Activated CD4-positive, alpha-beta memory T cell treated with anti-CD3 and anti-CD28 coated beads, Interleukin-2, amount 10 ng/mL, durations not matched to agents 7 days and 5 days (primary cell): Measurements from ENCODE around the gene STK11. TPM values are rescaled to one million over a fixed set of nuclear protein-coding genes. Genes with fewer than 3 reads are reported as not detected.

Experiments used
- CTCF ChIA-PET: fragments of 350-600 bp; sonication (Branson Sonifier 250); formaldehyde crosslinking; loops from one replicate; lab custom pipeline; 2021; ENCODE audit warnings: antibody characterized with exemption, inconsistent platforms; lab: Charles Lee
- POLR2A ChIA-PET: fragments of 350-600 bp; sonication (Branson Sonifier 250); formaldehyde crosslinking; loops from one replicate; lab custom pipeline; 2021; ENCODE audit warnings: antibody characterized with exemption; lab: Charles Lee
- DNase-seq: peaks from one replicate; pipeline ENCODE4 v3.0.0-alpha.2; 2020
- H3K27ac Mint-ChIP-seq: one replicate; pipeline ENCODE4 v1.8.0; 2021; ENCODE audit warnings: mild to moderate bottlenecking, mixed read lengths
- H3K27me3 Mint-ChIP-seq: one replicate; pipeline ENCODE4 v1.8.0; 2021; ENCODE audit warnings: mixed read lengths
- H3K36me3 Mint-ChIP-seq: one replicate; pipeline ENCODE4 v1.8.0; 2021; ENCODE audit warnings: low read depth, mixed read lengths
- H3K4me1 Mint-ChIP-seq: one replicate; pipeline ENCODE4 v1.8.0; 2021; ENCODE audit warnings: mixed read lengths
- H3K4me3 Mint-ChIP-seq: one replicate; pipeline ENCODE4 v1.8.0; 2021; ENCODE audit warnings: mild to moderate bottlenecking, mixed read lengths
- H3K9me3 Mint-ChIP-seq: one replicate; pipeline ENCODE4 v1.8.0; 2021; ENCODE audit warnings: mixed read lengths
- total RNA-seq, 2 experiments: library from RNA; stranded (reverse); gene quantifications; one replicate each; pipeline ENCODE4 v1.2.3, GENCODE V29; 2021

STK11 gene
- total RNA-seq, 2 experiments from 2014 or later, result 84.2 to 85.1 TPM

DNA sequence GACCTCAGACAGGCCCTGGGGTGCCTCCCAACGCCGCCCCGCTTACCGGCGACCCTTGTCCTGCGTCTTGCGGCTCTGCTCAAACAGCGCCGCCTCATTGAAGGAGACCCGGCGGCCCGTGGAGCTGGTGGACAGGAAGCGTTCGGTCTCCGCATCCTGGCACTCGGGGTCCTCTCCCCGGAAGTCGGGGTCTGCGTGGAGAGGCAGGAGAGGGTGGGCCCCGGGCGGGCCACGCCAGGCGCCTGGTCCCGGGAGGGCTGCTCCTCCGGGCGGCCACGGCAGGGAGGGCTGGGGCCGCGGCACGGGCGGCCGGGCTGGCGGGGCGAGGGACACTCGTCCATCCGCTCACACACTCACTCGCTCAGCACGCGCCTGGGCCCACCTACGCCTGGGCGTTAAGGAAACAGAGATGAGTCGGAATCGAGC, 29.4 kb downstream of the STK11 start:
- Mint-ChIP-seq H3K4me3 (no peak overlapping the region), H3K27me3 (peaks cover 17% of the 10 kb centered on the region), H3K4me1 (peaks cover 8% of the 10 kb centered on the region), H3K27ac (no peak overlapping the region), H3K36me3 (no peaks in the 10 kb centered on the region), H3K9me3 (no peaks in the 10 kb centered on the region)
- ChIA-PET POLR2A (no interaction called here), CTCF (no interaction called here)
- no peak for DNase-seq

DNA sequence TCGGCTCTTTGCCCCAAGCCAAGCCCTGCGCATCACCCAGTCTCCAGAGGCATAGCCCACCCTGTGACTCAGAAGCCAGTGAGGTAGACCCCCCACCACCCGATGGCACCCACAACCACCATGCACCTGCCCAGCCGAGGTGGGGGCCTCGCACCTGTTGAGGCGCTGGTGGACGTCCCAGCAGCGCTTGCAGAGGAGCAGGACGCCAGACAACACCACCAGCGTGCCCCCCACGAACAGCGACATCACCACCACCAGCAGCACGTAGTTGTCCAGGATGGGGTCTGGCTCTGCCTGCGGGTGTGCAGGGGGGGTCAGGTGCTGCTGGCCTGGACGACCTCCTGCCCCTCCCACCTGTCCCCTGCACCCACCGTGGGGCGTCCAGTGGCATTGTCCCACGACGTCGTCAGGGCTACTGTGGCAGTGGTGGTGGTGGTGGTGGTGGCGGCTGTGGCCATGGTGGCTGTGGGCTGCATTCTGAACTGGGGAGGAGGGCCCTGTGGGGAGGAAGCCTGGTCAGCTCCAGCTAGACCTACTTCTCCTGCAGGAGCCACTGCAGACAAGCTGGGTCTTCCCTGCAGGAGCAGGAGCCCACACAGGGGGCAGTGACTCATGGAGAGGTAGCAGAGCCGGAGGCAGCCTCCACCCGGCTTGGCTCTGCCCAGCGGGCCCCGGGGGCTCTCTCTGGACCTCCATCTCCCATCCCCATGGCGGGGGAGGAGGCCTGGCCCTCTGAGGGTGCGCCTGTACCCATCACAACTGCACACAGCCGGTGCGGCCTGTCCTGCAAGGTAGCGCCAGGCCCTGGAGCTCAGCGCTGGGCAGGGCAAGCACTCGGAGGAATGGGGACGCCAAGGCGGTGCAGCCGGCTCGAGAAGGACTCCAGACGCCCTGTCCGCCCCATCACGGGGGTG, 30.3 kb downstream of the STK11 start:
- POLR2A ChIA-PET, result interaction anchor here (1.6 kb wide), 1 partner anchor 33 kb away, joined by 9 read pairs; the partner anchor contains the start of gene CIRBP
- no peak overlapping the region for H3K4me3 Mint-ChIP-seq
- no peak for DNase-seq

GRCh38 chr19:1236576-1236975, 31.0 kb downstream of the STK11 start:
- Mint-ChIP-seq H3K36me3 (no peaks in the 10 kb centered on the region), H3K9me3 (no peaks in the 10 kb centered on the region), H3K27me3 (peaks cover 17% of the 10 kb centered on the region), H3K4me1 (peaks cover 19% of the 10 kb centered on the region), H3K4me3 (no peak overlapping the region), H3K27ac (no peak overlapping the region)
- ChIA-PET CTCF (no interaction called here), POLR2A (interaction anchor here (1.6 kb wide), 1 partner anchor 33 kb away, joined by 9 read pairs; the partner anchor contains the start of gene CIRBP)
- DNase-seq, result no peak

More for the DNA sequence above, 30.3 kb downstream of the STK11 start:
- Mint-ChIP-seq H3K9me3 (no peaks in the 10 kb centered on the region), H3K27me3 (peaks cover 17% of the 10 kb centered on the region), H3K36me3 (no peaks in the 10 kb centered on the region), H3K27ac (no peak overlapping the region), H3K4me1 (peaks cover 12% of the 10 kb centered on the region)
- CTCF ChIA-PET, result no interaction called here

DNA sequence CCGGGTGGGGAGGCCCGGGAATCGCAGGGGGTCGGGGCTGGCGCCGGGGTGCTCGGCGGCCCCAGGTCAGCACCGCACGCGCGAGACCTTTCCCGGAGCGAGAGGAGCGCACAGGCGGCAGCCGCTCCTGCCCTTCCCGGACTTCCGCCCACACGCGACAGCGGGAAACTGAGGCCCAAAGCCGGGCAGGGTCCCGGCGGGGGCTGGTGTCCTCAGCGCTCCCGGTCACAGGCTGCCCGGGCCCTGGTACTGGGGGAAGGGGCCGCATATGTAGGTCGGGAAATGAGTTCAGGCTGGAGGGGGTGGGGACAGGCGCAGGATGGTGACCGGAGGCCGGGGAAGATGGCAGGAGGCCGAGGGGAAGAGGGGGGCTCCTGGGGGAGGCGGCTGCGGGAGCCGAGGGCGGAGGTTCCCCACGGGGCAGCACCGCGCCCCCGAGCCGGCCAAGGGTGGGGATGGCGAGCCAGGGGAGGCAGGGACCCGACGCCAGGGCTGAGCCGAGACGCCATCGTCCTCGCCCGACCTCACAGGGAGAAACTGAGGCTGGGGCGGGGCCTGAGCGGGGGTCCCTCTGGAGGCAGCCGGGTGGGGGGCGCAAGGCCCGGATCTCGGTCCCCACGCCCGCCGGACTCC, 31.6 kb downstream of the STK11 start:
- CTCF ChIA-PET, result no interaction called here
- H3K4me3 Mint-ChIP-seq, result no peak overlapping the region

GRCh38 chr19:1237754-1238368, 32.3 kb downstream of the STK11 start, which contains the start of gene CBARP:
Gene CBARP, minus strand, starts transcription at chr19:1238005. Its CDS starts 1,905 bp downstream, at chr19:1236100.
- CTCF ChIA-PET, result no interaction called here
- Mint-ChIP-seq H3K4me1 (peaks cover 29% of the 10 kb centered on the region), H3K4me3 (peak within 1 kb of the TSS; percentile 69), H3K27me3 (peaks cover 17% of the 10 kb centered on the region), H3K36me3 (no peaks in the 10 kb centered on the region), H3K27ac (peak within 1 kb of the TSS; percentile 4), H3K9me3 (no peaks in the 10 kb centered on the region)
- POLR2A ChIA-PET, result interaction anchor here (1.2 to 1.6 kb wide), 3 partner anchors 31 to 170 kb away, joined by 3 to 9 read pairs (median 4); partner anchors contain the start of genes ARHGAP45 and CIRBP
- no peak for DNase-seq

More for the DNA sequence above, 31.6 kb downstream of the STK11 start:
- peaks cover 21% of the 10 kb centered on the region for H3K4me1 Mint-ChIP-seq
- DNase-seq, result no peak
- H3K36me3 Mint-ChIP-seq, result no peaks in the 10 kb centered on the region
- H3K27ac Mint-ChIP-seq, result no peak overlapping the region
- H3K9me3 Mint-ChIP-seq, result no peaks in the 10 kb centered on the region
- peaks cover 17% of the 10 kb centered on the region for H3K27me3 Mint-ChIP-seq
- POLR2A ChIA-PET, result interaction anchor here (1.6 kb wide), 1 partner anchor 32 kb away, joined by 9 read pairs; the partner anchor contains the start of gene CIRBP

GRCh38 chr19:1238369-1239303, 33.1 kb downstream of the STK11 start:
- H3K27ac Mint-ChIP-seq, result peak overlapping the region; percentile 4
- CTCF ChIA-PET, result no interaction called here
- H3K9me3 Mint-ChIP-seq, result no peaks in the 10 kb centered on the region
- POLR2A ChIA-PET, result interaction anchor here (1.2 to 1.6 kb wide), 3 partner anchors 31 to 171 kb away, joined by 3 to 9 read pairs (median 4); partner anchors contain the start of genes ARHGAP45 and CIRBP
- peak overlapping the region; percentile 69 for H3K4me3 Mint-ChIP-seq
- no peak for DNase-seq
- H3K27me3 Mint-ChIP-seq, result peaks cover 17% of the 10 kb centered on the region
- no peaks in the 10 kb centered on the region for H3K36me3 Mint-ChIP-seq
- peaks cover 36% of the 10 kb centered on the region for H3K4me1 Mint-ChIP-seq

DNA sequence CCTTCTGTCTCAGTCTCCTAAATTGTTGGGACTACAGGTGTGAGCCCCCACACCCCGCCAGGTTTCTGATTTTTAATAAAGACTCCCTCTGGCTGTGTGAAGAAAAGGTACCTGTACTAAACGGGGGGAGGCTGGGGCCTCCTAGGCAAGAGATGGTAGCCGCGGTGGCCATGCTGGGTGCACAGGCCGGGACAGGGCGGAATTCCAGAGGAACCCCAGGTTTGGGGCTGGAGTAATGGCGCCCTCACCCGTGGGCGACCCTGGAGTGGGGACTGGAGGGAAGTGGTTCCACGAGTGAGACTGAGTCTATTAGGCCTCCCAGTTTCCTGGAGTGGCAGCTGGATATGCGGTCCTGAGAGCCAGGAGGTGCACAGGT, 33.8 kb downstream of the STK11 start:
- ChIA-PET CTCF (no interaction called here), POLR2A (interaction anchor here (1.6 kb wide), 2 partner anchors 30 to 172 kb away, joined by 4 to 9 read pairs; partner anchors contain the start of genes ARHGAP45 and CIRBP)
- H3K27me3 Mint-ChIP-seq, result peaks cover 17% of the 10 kb centered on the region
- no peaks in the 10 kb centered on the region for H3K9me3 Mint-ChIP-seq
- peak overlapping the region; percentile 32 for H3K4me3 Mint-ChIP-seq
- H3K4me1 Mint-ChIP-seq, result peaks cover 37% of the 10 kb centered on the region
- DNase-seq, result no peak
- H3K27ac Mint-ChIP-seq, result no peak overlapping the region
- H3K36me3 Mint-ChIP-seq, result peaks cover under 1% of the 10 kb centered on the region

DNA sequence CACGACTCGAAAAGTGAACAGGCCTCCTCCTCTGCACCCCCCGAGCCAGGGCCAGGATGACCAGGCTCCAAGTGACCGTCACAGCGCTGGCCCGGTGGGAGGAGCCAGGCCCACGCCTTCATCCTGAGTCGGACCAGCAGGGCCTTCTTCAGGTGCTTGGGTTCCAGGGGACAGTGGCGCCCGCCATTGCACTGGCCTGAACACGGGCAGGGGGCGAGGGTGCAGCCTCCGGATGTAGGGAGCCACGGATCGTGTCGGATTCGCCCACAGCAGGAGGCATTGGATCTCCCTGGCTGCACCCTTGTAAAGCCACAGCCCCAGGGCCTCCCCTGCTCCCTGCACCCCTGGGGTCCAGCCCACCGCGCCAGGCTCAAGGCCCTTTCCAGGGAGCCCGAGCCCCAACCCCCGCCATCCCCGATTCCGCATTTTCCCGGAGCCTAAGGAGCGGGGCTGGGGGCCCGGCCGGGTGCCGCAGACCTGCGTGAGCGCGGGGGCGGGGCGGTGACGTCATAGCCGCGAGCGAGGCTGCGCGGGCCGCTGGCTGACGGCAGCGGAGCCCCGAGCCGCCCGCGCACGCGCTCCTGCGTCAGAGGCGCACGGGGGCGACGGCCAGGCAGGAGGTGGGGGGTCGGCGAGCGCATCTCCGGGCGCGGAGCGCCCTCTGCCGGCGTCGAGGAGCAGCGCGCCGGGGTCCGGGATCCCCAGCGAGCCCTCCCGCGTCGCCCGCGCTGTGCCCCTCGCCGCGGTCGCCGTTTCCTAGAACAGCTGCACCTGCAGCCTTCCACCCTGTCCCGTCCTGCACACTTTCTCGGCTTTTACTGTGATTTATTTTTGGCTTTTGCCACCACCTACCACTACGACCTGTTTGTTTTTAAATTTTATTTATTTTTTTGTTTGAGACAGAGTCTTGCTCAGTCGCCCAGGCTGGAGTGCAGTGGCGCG, 34.5 kb downstream of the STK11 start:
- ChIA-PET POLR2A (interaction anchor here (1.2 to 6.9 kb wide), 5 partner anchors 27 to 165 kb away, joined by 3 to 266 read pairs (median 3); partner anchors contain the start of gene CIRBP), CTCF (interaction anchor here (0.6 to 2.1 kb wide), 9 partner anchors 13 to 376 kb away, joined by 3 to 23 read pairs (median 4); partner anchors contain the start of gene CIRBP)
- Mint-ChIP-seq H3K27ac (no peak overlapping the region), H3K9me3 (no peaks in the 10 kb centered on the region), H3K4me1 (peaks cover 42% of the 10 kb centered on the region), H3K36me3 (peaks cover 2% of the 10 kb centered on the region), H3K4me3 (peak overlapping the region; percentile 47), H3K27me3 (peaks cover 17% of the 10 kb centered on the region)
- DNase-seq, result peak; percentile 90

GRCh38 chr19:1240925-1241324, 35.3 kb downstream of the STK11 start:
- Mint-ChIP-seq H3K27me3 (peaks cover 16% of the 10 kb centered on the region), H3K9me3 (no peaks in the 10 kb centered on the region), H3K36me3 (peaks cover 2% of the 10 kb centered on the region), H3K27ac (peak overlapping the region; percentile 76), H3K4me3 (peak overlapping the region; percentile 82), H3K4me1 (peaks cover 42% of the 10 kb centered on the region)
- no peak for DNase-seq
- CTCF ChIA-PET, result interaction anchor here (0.8 to 2.1 kb wide), 8 partner anchors 12 to 377 kb away, joined by 3 to 23 read pairs (median 5); partner anchors contain the start of gene CIRBP
- POLR2A ChIA-PET, result interaction anchor here (0.7 to 6.9 kb wide), 8 partner anchors 9 to 166 kb away, joined by 3 to 266 read pairs (median 4); partner anchors contain the start of genes CIRBP and FAM174C

- peak; percentile 93 for DNase-seq
- Mint-ChIP-seq H3K4me3 (peak within 1 kb of the TSS; percentile 88), H3K27ac (peak within 1 kb of the TSS; percentile 84), H3K4me1 (peaks cover 46% of the 10 kb centered on the region), H3K9me3 (no peaks in the 10 kb centered on the region), H3K36me3 (peaks cover 2% of the 10 kb centered on the region), H3K27me3 (peaks cover 15% of the 10 kb centered on the region)
- ChIA-PET POLR2A (interaction anchor here (0.7 to 6.9 kb wide), 8 partner anchors 9 to 166 kb away, joined by 3 to 266 read pairs (median 4); partner anchors contain the start of genes CIRBP and FAM174C), CTCF (interaction anchor here (1.1 to 2.1 kb wide), 7 partner anchors 11 to 378 kb away, joined by 3 to 23 read pairs (median 6); partner anchors contain the start of gene CIRBP)
These were observed 36.0 kb downstream of the STK11 start, which contains the start of gene ATP5F1D for GRCh38 chr19:1241417-1242095. Gene ATP5F1D, plus strand, starts transcription at chr19:1241751. Its CDS starts 100 bp downstream, at chr19:1241851.
